Astrocyte (in vitro differentiated cells and primary cell): ENCODE results near the gene ARHGAP33. TPM values are rescaled to one million over a fixed set of nuclear protein-coding genes. Genes with fewer than 3 reads are reported as not detected.

Source experiments
- DNase-seq: peaks from one replicate; pipeline ENCODE4 v3.0.0-alpha.2; 2010; ENCODE audit warnings: low read depth
- FAIRE-seq: peaks from 2 replicates; lab custom pipeline; 2011; peaks lifted over from hg19 to GRCh38; lab: Jason Lieb, UNC
- H2AFZ ChIP-seq: 2 replicates; pipeline ENCODE4 v1.6.0; 2012; ENCODE audit warnings: low read depth, low read length, inconsistent platforms
- H3K27ac ChIP-seq: 2 replicates; pipeline ENCODE4 v1.5.1; 2011; ENCODE audit warnings: low read depth, low read length, inconsistent platforms
- H3K27me3 ChIP-seq: 2 replicates; pipeline ENCODE4 v1.6.0; 2011; ENCODE audit warnings: low read length, inconsistent platforms; ENCODE audit not compliant: insufficient read depth
- H3K36me3 ChIP-seq: 2 replicates; pipeline ENCODE4 v1.5.1; 2011; ENCODE audit warnings: low read length, inconsistent platforms; ENCODE audit not compliant: insufficient read depth
- H3K4me1 ChIP-seq: 2 replicates; pipeline ENCODE4 v1.5.1; 2011; ENCODE audit warnings: low read length, inconsistent platforms; ENCODE audit not compliant: insufficient read depth
- H3K4me2 ChIP-seq: 2 replicates; pipeline ENCODE4 v1.6.0; 2012; ENCODE audit warnings: low read length, inconsistent platforms
- H3K4me3 ChIP-seq: 2 replicates; pipeline ENCODE4 v1.5.1; 2011; ENCODE audit warnings: low read depth, mild to moderate bottlenecking, low read length, inconsistent platforms; ENCODE audit not compliant: insufficient read depth
- H3K79me2 ChIP-seq: 2 replicates; pipeline ENCODE4 v1.6.0; 2012; ENCODE audit warnings: mild to moderate bottlenecking, low read length, inconsistent platforms; ENCODE audit not compliant: insufficient read depth
- H3K9ac ChIP-seq: 2 replicates; pipeline ENCODE4 v1.6.0; 2012; ENCODE audit warnings: mild to moderate bottlenecking, low read length, inconsistent platforms
- H3K9me3 ChIP-seq: 2 replicates; pipeline ENCODE4 v1.5.1; 2012; ENCODE audit warnings: low read depth, mild to moderate bottlenecking, low read length, inconsistent platforms; ENCODE audit not compliant: insufficient read depth
- H4K20me1 ChIP-seq: 2 replicates; pipeline ENCODE4 v1.6.0; 2012; ENCODE audit warnings: low read length, inconsistent platforms; ENCODE audit not compliant: insufficient read depth
- H3K27ac Mint-ChIP-seq: one replicate; pipeline ENCODE4 v1.8.0; 2021; ENCODE audit warnings: mild to moderate bottlenecking, mixed read lengths; ENCODE audit not compliant: unreplicated experiment
- H3K27me3 Mint-ChIP-seq: one replicate; pipeline ENCODE4 v1.8.0; 2021; ENCODE audit warnings: low read depth, mixed read lengths; ENCODE audit not compliant: unreplicated experiment
- H3K36me3 Mint-ChIP-seq: one replicate; pipeline ENCODE4 v1.8.0; 2021; ENCODE audit warnings: low read depth, mixed read lengths; ENCODE audit not compliant: unreplicated experiment
- H3K4me1 Mint-ChIP-seq: one replicate; pipeline ENCODE4 v1.8.0; 2021; ENCODE audit warnings: low read depth, mixed read lengths; ENCODE audit not compliant: unreplicated experiment
- H3K4me3 Mint-ChIP-seq: one replicate; pipeline ENCODE4 v1.8.0; 2021; ENCODE audit warnings: mild to moderate bottlenecking, moderate library complexity, mixed read lengths; ENCODE audit not compliant: unreplicated experiment
- H3K9me3 Mint-ChIP-seq: one replicate; pipeline ENCODE4 v1.8.0; 2021; ENCODE audit warnings: mild to moderate bottlenecking, mixed read lengths; ENCODE audit not compliant: unreplicated experiment
- CTCF ChIP-seq: IDR thresholded peaks from 2 replicates; pipeline ENCODE4 v1.5.1; 2011; ENCODE audit warnings: low read depth, mild to moderate bottlenecking, inconsistent platforms, low read length, moderate library complexity; ENCODE audit not compliant: insufficient read depth
- EZH2 ChIP-seq: IDR thresholded peaks from 2 replicates; pipeline ENCODE4 v1.6.1; 2012; ENCODE audit warnings: mild to moderate bottlenecking, low read length, inconsistent platforms; ENCODE audit not compliant: insufficient read depth
- total RNA-seq: library from RNA; stranded (reverse); gene quantifications from 2 replicates; pipeline ENCODE4 v1.2.1, GENCODE V29; 2021

The ARHGAP33 gene
- total RNA-seq, 1 donor from 2014 or later: 5.5 TPM

DNA sequence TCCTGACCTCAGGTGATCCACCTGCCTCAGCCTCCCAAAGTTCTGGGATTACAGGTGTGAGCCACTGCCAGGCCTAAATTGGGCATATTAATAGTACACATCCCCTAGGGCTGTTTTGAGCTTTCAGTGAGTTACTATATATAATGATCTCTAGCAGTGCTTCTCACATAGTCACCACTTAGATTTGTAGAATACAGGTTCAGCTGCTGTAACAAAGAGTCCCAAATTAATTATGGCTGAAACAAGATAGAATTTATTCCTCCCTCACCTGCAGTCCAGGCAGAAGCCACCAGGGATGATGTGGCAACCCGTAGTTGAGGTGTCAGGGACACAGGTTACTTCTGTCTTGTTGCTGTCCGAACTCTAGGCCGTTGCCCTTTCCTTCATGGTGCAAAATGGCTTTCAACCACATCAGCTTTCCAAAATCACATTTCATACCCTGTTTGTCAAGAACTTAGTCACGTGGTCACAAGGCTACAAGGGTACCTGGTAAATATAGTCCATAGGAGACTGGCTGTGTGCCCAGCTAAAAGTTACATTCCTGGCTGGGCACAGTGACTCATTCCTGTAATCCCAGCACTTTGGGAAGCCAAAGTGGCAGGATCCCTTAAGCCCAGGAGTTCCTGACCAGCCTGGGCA is 14.5 kb upstream of the ARHGAP33 start:
- peaks cover 13% of the 10 kb centered on the region for H3K4me1 Mint-ChIP-seq
- Histone ChIP-seq H4K20me1 (peaks cover 11% of the 10 kb centered on the region), H3K9me3 (no peaks in the 10 kb centered on the region), H3K4me3 (no peak overlapping the region), H2AFZ (no peak overlapping the region), H3K36me3 (peaks cover 5% of the 10 kb centered on the region), H3K79me2 (peaks cover 28% of the 10 kb centered on the region), H3K27ac (no peak overlapping the region), H3K4me2 (no peak overlapping the region), H3K4me1 (peaks cover 26% of the 10 kb centered on the region), H3K9ac (no peak overlapping the region), H3K27me3 (no peaks in the 10 kb centered on the region)
- TF ChIP-seq EZH2: no peak
- no peak for TF ChIP-seq CTCF
- no peaks in the 10 kb centered on the region for H3K9me3 Mint-ChIP-seq
- peak overlapping the region; percentile 62 for H3K4me3 Mint-ChIP-seq
- H3K36me3 Mint-ChIP-seq: peaks cover 12% of the 10 kb centered on the region
- H3K27ac Mint-ChIP-seq: no peak overlapping the region
- no peaks in the 10 kb centered on the region for H3K27me3 Mint-ChIP-seq
- FAIRE-seq: no peak
- DNase-seq: no peak

- DNase-seq (no peak), FAIRE-seq (no peak)
- Mint-ChIP-seq H3K9me3 (no peaks in the 10 kb centered on the region), H3K4me1 (no peaks in the 10 kb centered on the region), H3K36me3 (peaks cover 11% of the 10 kb centered on the region), H3K27me3 (no peaks in the 10 kb centered on the region), H3K27ac (no peak overlapping the region), H3K4me3 (no peak overlapping the region)
- no peak overlapping the region for H3K9ac ChIP-seq
- no peaks in the 10 kb centered on the region for H3K9me3 ChIP-seq
- no peaks in the 10 kb centered on the region for H3K4me1 ChIP-seq
- peaks cover 11% of the 10 kb centered on the region for H3K79me2 ChIP-seq
- no peak overlapping the region for H3K27ac ChIP-seq
- H3K36me3 ChIP-seq: peaks cover 7% of the 10 kb centered on the region
- peaks cover 3% of the 10 kb centered on the region for H4K20me1 ChIP-seq
- TF ChIP-seq CTCF (no peak), EZH2 (no peak)
- H2AFZ ChIP-seq: no peak overlapping the region
- no peak overlapping the region for H3K4me2 ChIP-seq
- H3K27me3 ChIP-seq: no peaks in the 10 kb centered on the region
- H3K4me3 ChIP-seq: no peak overlapping the region
Measured at GRCh38 chr19:35764432-35765315, 10.7 kb upstream of the ARHGAP33 start.
